Tongue (tissue), 2 donors: ENCODE results near the gene CDH7. TPM values are rescaled to one million over a fixed set of nuclear protein-coding genes. Genes with fewer than 3 reads are reported as not detected.

ENCODE experiments used
- DNase-seq: peaks from one replicate; pipeline ENCODE4 v3.0.0-alpha.2; 2015
- total RNA-seq: library from RNA; depleted of rRNA; stranded (reverse); fragments of >200 nt; gene quantifications from one replicate; pipeline ENCODE4 v1.2.3, GENCODE V29; 2014

Gene CDH7
- total RNA-seq, 1 donor from 2014 or later: 0.62 TPM

GRCh38 chr18:65919663-65920062, 168.9 kb downstream of the CDH7 start:
- no peak for DNase-seq

GRCh38 chr18:65922103-65922502, 171.3 kb downstream of the CDH7 start:
- DNase-seq: no peak

- DNase-seq: no peak
Measured at GRCh38 chr18:65924904-65925303, 174.1 kb downstream of the CDH7 start.

GRCh38 chr18:65934874-65935273, 184.1 kb downstream of the CDH7 start:
- DNase-seq: no peak

- DNase-seq: no peak
Measured at GRCh38 chr18:65936678-65937077, 185.9 kb downstream of the CDH7 start.

- DNase-seq: no peak
Measured at GRCh38 chr18:65937180-65937579, 186.4 kb downstream of the CDH7 start.

- peak; percentile 7 for DNase-seq
Measured at GRCh38 chr18:65938592-65939372, 188.0 kb downstream of the CDH7 start.
